Fibroblast of the conjunctiva (primary cell): ENCODE results near the gene TBC1D5.
"Not testable (repeated sequence)": the region's sequence is repeated elsewhere in the genome, so short reads cannot be mapped to it uniquely, and the experiment has no call there.

Experiments
- DNase-seq: peaks from one replicate; pipeline ENCODE4 v3.0.0-alpha.2; 2010; ENCODE audit warnings: low read depth

TBC1D5 gene, protein sequence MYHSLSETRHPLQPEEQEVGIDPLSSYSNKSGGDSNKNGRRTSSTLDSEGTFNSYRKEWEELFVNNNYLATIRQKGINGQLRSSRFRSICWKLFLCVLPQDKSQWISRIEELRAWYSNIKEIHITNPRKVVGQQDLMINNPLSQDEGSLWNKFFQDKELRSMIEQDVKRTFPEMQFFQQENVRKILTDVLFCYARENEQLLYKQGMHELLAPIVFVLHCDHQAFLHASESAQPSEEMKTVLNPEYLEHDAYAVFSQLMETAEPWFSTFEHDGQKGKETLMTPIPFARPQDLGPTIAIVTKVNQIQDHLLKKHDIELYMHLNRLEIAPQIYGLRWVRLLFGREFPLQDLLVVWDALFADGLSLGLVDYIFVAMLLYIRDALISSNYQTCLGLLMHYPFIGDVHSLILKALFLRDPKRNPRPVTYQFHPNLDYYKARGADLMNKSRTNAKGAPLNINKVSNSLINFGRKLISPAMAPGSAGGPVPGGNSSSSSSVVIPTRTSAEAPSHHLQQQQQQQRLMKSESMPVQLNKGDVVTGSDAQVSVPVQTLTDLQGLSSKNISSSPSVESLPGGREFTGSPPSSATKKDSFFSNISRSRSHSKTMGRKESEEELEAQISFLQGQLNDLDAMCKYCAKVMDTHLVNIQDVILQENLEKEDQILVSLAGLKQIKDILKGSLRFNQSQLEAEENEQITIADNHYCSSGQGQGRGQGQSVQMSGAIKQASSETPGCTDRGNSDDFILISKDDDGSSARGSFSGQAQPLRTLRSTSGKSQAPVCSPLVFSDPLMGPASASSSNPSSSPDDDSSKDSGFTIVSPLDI

DNA sequence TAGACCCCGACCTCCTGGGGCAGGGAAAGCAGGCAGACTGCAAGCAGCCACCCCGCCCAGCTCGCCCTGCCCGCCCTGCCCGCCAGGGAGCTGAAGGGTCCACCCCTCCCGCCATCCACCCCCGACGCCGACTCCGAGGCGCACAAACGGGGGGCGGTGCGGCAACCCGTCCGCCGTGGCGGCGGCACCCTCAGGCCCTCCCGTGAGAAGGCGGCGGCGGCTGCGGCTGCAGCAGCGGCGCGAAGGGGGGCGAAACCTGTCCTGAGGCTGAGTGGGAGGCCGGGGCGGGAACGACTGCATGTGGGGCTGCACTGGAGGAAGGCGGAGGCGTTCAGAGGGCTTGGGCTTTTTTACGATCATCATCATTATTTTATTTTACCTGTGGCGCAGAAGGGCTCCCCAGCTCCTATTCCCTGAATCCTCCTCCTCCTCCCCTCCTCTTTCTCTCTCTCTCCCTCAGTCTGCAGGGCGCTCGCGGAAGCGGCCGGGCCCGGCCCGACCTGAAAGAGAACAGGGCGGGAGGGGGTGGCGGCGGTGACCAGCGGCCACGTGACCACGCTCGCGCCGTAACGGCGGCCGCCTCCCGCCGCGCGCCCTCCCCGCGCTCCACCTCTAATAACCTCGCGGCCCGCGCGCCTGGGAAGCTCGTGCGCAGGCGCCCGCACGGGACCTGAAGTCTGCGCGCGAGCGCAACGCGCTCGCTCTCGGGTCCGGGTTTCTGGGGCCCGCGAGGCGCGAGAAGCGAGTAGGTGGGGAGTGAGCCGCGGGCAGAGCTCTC, at the start of gene TBC1D5:
TBC1D5 (minus strand) TSS at position 530 of the 778 bp plus-strand sequence. CDS start 234,061 bp downstream, outside the sequence.
- peak; percentile 97 for DNase-seq

DNA sequence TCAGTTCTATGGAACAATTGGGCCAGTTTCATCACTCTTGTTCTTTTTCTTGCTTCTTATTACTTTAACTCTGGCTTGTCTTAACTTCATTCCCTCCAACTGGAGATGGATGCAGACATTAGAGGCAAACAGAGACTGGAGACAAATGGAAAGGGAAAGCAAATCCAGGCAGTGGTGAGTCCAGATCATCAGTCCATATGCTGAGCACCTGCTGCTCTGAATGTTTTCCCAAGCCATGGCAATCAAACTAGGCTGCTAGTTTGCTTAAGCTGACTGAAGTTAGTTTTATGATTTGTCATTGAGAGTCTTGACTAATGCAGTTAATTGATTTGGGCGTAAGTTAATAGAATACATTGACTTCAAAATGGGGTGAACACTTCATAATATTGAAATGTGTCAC, 41.0 kb upstream of the TBC1D5 start:
- DNase-seq = no peak

- DNase-seq = no peak
These were observed 40.3 kb upstream of the TBC1D5 start for GRCh38 chr3:17782751-17783150.

GRCh38 chr3:17780369-17780768, 37.9 kb upstream of the TBC1D5 start:
- not testable (repeated sequence) for DNase-seq

DNA sequence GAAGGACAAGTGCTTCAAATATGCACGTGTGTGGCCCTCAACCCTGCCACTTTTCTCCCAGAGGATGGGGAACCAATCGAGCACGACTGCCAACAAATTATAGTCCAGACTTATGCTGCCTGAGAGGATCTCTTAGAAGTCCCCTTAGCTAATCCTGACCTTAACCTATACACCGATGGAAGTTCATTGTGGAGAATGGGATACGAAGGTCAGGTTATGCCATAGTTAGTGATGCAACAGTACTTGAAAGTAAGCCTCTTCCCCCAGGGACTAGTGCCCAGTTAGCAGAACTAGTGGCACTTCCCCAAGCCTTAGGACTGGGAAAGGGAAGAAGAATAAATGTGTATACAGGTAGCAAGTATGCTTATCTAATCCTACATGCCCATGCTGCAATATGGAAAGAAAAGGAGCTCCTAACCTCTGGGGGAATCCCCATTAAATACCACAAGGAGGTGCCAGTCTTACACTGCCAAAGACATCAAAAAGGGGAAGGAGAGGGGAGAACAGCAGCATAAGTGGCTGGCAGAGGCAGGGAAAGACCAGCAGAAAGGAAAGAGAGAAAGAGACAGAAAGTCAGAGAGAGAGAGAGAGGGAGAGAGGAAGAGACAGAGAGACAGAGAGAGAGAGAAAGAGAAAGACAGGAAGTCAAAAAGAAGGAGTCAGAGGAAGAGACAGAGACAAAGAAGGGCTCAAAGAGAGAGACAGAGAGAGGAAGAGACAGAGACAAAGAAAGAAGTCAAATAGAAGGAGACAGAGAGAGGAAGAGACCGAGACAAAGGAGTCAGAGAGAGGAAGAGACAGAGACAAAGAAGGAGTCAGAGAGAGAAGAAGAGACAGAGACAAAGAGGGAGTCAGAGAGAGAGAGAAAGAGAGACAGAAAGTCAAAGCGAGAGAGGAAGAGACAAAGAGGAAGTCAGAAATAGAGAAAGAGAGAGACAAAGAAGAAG, 37.1 kb upstream of the TBC1D5 start:
- not testable (repeated sequence) for DNase-seq

DNA sequence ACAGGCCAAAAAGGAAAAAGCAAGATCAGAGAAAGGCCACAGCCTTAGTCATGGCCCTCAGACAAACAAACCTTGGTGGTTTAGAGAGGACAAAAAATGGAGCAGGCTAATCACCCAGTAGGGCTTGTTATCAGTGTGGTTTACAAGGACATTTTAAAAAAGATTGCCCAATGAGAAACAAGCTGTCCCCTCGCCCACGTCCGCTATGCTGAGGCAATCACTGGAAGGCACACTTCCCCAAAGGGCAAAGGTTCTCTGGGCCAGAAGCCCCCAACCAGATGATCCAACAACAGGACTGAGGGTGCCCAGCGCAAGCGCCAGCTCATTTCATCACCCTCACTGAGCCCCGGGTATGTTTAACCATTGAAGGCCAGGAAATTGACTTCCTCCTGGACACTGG, 34.9 kb upstream of the TBC1D5 start:
- DNase-seq = not testable (repeated sequence)

DNA sequence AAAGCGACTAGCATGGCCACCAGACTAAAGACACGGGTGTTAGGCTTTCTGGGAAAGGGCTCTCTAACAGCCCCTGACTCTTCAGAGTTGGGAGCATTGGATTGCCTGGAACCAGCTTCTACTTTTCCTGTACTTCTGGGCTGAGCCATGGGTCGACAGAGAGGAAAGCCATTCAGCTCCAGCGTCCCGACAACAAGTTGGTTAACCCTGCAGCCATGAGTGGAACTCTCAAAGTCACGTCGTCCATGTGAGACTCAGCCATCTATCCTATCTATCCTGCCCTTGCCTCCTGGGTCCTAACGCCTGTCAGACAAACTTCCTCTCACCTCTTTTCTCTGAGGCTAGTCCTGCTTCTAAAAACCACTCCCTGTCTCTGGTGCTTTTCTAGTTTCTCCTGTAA, 32.6 kb upstream of the TBC1D5 start:
- DNase-seq = no peak

DNA sequence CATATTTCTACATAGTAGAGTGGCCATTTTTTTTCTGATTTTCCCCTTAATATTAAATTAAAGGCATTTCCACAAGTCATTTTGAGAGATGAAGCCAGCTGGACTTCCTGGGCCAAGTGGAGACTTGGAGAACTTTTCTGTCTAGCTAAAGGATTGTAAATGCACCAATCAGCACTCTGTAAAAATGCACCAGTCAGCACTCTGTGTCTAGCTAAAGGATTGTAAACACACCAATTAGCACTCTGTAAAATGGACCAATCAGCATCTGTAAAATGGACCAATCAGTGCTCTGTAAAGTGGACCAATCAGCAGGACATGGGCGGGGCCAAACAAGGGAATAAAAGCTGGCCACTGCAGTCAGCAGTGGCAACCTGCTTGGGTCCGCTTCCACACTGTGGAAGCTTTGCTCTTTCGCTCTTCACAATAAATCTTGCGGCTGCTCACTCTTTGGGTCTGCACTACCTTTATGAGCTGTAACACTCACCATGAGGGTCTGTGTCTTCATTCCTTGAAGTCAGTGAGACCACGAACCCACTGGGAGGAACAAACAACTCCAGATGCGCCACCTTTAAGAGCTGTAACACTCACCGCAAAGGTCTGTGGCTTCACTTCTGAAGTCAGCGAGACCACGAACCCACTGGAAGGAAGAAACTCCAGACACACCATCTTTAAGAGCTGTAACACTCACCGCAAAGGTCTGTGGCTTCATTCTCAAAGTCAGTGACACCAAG, 31.9 kb upstream of the TBC1D5 start:
- DNase-seq = not testable (repeated sequence)

GRCh38 chr3:17772556-17772955, 30.1 kb upstream of the TBC1D5 start:
- DNase-seq = no peak

- DNase-seq = no peak
These were observed 29.0 kb upstream of the TBC1D5 start for GRCh38 chr3:17771177-17772017.

- DNase-seq = no peak
These were observed 28.3 kb upstream of the TBC1D5 start for GRCh38 chr3:17770682-17771081.

GRCh38 chr3:17765819-17766472, 23.5 kb upstream of the TBC1D5 start:
- no peak for DNase-seq

GRCh38 chr3:17761563-17761962, 19.1 kb upstream of the TBC1D5 start:
- DNase-seq = no peak

DNA sequence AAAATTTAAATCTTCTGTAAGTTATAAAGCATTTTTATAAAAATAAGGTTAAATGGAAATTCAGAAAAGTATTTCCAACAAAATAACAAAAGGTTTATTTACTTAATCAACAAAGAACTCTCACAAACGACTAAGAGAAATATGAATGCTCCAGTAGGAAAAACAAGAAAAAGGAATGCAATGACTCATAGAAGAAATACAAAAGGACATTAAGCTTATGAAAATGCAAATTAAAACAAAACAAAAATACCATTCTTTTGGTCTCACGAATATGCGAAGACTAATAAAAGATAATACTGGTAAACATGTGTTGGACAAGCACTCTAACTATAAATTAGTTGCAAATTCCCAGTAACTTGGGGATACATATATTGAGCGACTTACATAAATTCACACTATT, 17.5 kb upstream of the TBC1D5 start:
- DNase-seq = no peak

GRCh38 chr3:17755836-17756235, 13.4 kb upstream of the TBC1D5 start:
- no peak for DNase-seq

DNA sequence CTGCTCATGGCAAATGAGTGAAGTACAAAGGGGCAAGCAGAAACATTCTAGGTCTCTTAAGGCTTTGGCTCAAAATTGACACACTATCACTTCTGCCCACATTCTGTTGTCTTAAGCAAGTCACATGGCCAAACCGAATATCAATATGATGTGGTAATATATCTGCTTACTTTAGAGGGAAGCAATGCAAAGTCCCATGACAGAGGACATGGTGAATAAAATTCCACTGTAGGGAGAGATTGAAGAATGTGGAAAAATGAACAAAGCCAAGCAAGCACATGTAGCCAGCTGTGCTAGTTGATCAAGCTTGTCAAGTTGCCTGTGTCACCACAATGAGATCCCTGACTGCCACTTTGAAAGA, 11.2 kb upstream of the TBC1D5 start:
- DNase-seq = no peak

GRCh38 chr3:17752876-17753631, 10.6 kb upstream of the TBC1D5 start:
- DNase-seq = no peak

- DNase-seq = peak; percentile 73
These were observed 10.0 kb upstream of the TBC1D5 start for GRCh38 chr3:17752436-17752835.
